Measurements from ENCODE around the gene NTM.

NTM gene

GRCh38 chr11:132072044-132072857 is 701.8 kb downstream of the NTM start:
- H3K27ac ChIP-seq = no peak overlapping the region
- TF ChIP-seq, protein P1, sequence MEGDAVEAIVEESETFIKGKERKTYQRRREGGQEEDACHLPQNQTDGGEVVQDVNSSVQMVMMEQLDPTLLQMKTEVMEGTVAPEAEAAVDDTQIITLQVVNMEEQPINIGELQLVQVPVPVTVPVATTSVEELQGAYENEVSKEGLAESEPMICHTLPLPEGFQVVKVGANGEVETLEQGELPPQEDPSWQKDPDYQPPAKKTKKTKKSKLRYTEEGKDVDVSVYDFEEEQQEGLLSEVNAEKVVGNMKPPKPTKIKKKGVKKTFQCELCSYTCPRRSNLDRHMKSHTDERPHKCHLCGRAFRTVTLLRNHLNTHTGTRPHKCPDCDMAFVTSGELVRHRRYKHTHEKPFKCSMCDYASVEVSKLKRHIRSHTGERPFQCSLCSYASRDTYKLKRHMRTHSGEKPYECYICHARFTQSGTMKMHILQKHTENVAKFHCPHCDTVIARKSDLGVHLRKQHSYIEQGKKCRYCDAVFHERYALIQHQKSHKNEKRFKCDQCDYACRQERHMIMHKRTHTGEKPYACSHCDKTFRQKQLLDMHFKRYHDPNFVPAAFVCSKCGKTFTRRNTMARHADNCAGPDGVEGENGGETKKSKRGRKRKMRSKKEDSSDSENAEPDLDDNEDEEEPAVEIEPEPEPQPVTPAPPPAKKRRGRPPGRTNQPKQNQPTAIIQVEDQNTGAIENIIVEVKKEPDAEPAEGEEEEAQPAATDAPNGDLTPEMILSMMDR (conservative IDR thresholded peaks at IDR 0.05) = no peak

DNA sequence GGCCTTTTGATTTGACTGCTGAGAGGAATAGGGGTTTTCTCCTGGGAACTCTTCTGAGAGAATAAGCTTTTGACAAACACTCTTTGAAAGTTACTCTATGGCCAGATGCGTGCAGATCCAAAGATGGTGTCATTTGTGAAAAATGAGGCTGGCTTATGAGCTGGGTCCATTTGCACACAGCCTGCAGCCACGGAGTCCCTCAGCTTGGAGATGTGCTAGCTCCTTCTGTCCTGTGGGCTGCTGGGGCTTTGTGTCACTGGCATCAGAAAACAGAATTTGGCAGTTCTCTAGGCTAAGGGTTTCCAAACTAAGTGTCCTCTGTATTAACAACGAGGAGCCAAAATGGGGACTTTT is 702.4 kb downstream of the NTM start:
- no peak overlapping the region for H3K27ac ChIP-seq
- TF ChIP-seq, protein P1 (conservative IDR thresholded peaks at IDR 0.05) = no peak

DNA sequence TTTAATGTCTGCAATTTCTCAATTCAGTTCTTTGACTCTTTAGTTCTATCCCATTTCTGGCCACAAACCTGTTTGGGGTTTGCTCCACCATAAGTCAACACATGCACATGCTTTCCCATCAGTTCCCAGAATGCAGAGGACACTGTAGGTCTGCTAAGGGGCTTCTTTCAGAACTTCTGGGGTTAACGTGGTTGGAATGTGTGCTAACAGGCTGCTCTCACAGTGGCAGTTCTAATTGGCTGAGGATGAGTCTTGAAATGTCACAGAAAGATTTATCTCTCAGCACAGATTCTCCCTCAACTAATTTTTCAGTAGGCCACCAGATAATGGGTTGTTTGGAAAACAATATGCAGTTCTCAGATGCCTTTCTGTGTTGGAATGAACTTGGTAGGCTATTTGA is 703.4 kb downstream of the NTM start:
- H3K27ac ChIP-seq = no peak overlapping the region
- TF ChIP-seq, protein P1 (conservative IDR thresholded peaks at IDR 0.05) = no peak

- TF ChIP-seq, protein P1 (conservative IDR thresholded peaks at IDR 0.05) = no peak
- no peak overlapping the region for H3K27ac ChIP-seq
These were observed 705.0 kb downstream of the NTM start for GRCh38 chr11:132075447-132075846.

DNA sequence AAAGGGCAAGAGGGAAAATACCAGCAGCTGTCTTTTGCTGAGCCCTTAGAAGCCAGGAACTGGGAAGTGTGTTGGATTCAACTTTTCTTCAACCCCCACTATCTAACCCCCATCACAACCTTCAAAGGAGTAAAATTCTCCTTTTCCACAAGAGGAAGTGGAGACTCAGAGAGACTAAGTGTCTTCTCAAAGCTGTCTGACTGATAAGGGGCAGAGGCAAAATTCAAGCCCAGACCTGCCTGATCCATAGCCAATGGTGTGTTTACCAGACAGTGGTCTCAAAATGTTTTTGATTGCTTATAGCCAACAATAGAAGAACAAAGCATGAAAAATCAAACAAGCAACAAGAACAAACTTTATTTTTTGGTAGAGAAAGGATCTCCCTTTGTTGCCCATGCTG is 707.0 kb downstream of the NTM start:
- no peak overlapping the region for H3K27ac ChIP-seq
- TF ChIP-seq, protein P1 (conservative IDR thresholded peaks at IDR 0.05) = no peak

DNA sequence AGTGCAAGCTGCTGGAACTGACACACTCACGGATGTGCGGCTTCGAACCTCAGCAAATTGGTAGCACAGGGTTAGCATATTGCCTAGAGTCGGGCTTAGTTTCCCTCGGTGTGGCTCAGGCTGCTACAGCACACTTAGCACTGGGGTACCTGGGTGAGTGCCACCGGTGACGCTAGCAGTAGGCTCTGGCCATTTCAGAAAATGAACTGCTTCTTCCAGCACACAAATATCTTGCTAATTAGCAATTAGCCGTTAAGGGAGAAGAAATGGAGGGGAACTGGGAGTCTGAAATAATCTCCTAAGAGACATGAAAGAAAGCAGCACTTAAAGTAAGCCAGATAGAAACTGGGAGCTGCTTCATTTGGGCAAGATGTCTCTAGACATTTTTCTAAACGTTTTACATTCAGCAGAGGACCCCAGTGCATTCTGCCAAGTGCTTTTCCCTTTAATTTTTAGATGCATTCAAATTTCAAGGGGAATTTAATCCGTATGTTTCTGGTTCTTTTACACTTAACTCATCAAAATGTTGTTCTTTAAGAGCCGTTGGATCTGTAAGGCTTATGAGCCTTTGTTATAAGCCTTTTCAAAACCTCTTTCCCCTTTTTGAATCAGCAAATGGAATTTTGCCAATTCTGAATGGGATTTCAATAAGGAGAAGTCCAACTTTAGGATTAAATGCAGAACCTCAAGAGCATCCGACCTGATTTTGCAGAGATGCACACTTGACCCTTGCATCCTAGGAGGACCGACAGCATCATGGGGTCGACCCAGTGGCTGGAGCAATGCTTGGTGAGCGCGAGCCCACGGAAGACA is 708.1 kb downstream of the NTM start:
- TF ChIP-seq, protein P1 (conservative IDR thresholded peaks at IDR 0.05) = no peak
- H3K27ac ChIP-seq = no peak overlapping the region

GRCh38 chr11:132080127-132080526 is 709.7 kb downstream of the NTM start:
- H3K27ac ChIP-seq = no peak overlapping the region
- TF ChIP-seq, protein P1 (conservative IDR thresholded peaks at IDR 0.05) = no peak

All from VCaP (cell line).